HG03439 (cell line): Measurements from ENCODE around the gene POLR3B.

Source experiments
- ATAC-seq: cut with Tn5 transposase; IDR thresholded peaks from one replicate; pipeline ENCODE4 v1.9.1; 2021; ENCODE audit warnings: mild to moderate bottlenecking, moderate library complexity; ENCODE audit not compliant: unreplicated experiment

POLR3B gene

DNA sequence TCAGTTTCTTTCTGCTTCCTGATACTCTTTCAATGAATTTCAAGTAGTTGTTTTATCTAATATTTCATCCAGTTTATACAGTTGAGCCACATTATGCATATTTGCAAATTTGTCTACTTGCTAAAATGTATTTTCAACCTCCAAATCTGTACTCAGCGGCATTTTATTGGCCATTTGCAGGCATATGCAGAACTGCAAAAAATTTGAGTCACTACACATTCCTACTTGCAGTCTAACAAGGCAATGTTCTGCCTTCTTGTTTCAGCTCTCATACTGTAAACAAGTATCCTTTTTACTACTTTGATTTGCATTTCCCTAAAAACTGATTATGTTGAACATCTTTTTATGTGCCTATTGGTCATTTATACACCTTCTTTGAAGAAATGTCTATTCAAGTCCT, 55.0 kb downstream of the POLR3B start:
- ATAC-seq, result no peak

DNA sequence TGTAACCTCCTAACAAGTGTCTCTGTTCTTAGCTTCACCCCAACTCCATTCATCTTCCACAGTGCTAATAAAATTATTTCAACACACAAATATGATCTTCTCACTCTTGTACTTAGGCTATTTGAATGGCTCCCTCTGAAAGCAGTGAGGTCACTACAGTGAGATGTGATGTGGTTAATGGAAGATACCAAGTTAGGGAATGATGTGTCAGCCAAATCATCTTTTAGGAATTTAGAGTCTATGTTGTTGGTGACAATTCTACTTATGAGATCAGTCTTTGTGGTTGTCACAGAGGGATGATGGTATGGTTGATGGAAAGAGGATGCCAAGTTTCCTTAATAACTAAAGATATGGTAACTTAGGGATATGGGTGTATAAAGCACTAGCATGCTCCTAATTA, 57.6 kb downstream of the POLR3B start:
- no peak for ATAC-seq

GRCh38 chr12:106416273-106416672, 58.7 kb downstream of the POLR3B start:
- ATAC-seq, result no peak

DNA sequence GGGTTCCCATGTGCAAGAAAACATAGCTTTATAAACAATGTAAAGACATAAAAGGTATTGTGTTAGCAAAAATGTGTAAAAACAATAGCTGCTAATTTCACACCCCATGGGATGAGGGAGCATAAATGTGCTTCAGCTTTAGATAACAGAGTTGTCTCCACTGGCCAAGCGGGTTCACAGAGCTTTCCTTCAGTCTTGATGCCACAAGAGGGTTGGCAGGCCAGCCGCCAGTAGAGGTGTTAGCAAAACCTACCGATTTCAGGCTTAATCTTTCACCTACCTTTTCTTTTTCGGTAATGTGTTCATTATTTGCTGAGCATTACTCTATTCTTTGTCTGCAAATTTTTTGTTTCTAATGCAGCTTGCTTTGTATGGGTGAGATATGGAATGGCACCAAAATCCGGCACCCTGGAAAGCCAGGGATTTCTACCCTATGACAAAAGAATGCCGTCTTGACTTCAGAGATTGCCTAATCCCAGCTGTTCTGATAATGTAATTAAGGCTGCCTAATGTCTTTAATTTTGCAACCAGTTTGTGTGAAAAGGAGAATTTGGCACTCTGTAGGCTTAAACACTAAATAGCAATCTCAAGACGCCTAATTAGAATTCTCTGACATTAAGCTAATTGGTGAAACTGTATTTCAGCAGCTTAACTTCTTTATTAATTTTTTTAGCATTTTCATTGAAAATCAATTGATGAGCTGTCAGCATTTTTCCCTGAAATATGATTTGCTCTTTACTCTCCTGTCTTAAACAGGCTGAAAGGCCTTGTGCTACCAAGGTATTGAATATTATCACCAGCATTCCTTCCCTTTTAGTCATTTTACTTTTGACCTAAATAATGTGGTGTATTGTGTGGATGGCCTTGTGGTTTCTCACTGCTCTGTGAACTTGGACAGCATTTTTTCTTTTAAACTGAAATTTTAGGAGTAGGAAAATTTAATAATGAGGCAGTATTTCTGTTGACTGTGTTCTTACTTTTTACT, 60.7 kb downstream of the POLR3B start:
- ATAC-seq, result no peak

GRCh38 chr12:106418970-106419369, 61.4 kb downstream of the POLR3B start:
- no peak for ATAC-seq

DNA sequence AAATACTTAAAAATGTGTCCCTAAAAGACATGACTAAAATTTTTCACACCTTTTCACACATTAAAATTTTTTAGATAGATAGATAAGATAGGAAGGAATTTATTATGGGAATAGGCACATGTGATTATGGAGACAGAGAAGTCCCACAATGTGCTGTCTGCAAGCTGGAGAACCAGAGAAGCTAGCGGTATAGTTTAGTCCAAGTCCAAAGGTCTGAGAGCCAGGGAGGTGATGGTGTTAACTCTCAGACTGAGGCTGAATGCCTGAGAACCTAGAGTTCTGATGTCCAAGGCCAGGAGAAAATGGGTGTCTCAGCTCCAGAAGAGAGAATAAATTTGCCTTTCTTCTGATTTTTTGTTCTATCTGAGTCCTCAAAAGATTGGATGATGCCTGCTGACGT, 65.7 kb downstream of the POLR3B start:
- ATAC-seq, result no peak

GRCh38 chr12:106425061-106425702, 67.6 kb downstream of the POLR3B start:
- ATAC-seq, result no peak

DNA sequence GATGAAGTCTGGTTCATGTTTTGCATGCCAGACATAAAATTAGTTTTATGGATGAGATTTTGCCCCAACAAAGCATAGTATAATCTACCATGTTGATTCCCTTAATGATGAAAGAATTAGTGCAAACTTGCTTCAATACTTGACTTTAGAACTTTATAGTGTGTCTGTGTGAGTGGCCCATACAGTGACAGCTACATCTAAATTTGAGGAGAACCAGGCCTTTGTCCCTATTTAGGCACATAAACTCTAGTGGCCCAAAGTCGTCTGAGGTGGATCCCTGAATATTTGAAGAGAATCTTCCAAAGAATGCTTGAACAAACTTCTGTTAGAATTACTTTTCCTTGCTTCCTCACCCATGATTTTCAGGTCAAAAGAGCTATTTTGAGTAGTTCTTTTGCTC, 70.4 kb downstream of the POLR3B start:
- ATAC-seq, result no peak

- ATAC-seq, result no peak
These were observed 70.8 kb downstream of the POLR3B start for GRCh38 chr12:106428384-106428783.

- no peak for ATAC-seq
These were observed 71.5 kb downstream of the POLR3B start for GRCh38 chr12:106429043-106429552.

- no peak for ATAC-seq
These were observed 72.1 kb downstream of the POLR3B start for GRCh38 chr12:106429636-106430035.

DNA sequence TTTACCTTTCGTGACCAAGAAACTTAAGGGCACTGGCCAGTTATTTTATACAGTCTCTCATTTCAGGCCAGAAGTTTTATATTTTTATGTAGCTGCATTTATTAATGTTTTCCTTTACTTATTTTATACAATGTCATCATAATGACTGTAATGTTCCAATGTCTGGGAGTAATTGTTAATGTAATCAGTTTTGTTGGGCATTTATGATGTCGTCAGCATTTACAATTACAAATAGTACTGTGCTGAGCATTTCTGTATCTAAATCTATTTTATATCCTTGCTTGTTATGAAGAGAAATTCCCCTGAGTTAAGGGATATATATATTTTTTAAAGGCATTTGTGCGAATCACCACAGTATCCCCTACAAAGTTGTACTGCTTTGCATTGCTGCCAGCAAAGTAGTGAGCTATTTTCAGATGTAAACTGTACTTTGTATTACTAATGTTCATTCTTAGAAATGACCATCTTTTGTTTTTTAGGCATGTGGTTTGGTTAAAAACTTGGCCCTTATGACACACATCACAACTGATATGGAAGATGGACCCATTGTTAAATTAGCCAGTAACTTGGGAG, 74.4 kb downstream of the POLR3B start:
- no peak for ATAC-seq

- no peak for ATAC-seq
These were observed 75.5 kb downstream of the POLR3B start for GRCh38 chr12:106433055-106433454.

DNA sequence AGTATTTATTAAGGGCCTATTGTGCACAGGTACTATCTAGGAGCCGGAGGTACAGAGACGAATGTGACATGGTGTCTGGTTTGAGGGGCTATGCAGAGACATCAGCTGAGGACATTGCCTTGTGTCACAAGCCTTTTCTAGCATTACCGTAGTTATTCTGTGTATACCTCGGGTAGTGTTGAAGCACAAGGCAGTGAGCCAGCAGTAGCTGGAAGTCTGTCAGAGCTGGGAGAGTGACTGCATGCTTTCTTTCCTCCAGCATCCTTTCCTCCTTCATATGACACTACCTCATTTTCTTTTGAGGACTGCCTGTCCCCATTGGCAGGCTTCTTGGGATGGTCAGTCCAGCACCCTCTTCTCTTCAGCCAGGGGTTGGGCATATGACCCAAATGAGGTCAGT, 77.0 kb downstream of the POLR3B start:
- no peak for ATAC-seq

DNA sequence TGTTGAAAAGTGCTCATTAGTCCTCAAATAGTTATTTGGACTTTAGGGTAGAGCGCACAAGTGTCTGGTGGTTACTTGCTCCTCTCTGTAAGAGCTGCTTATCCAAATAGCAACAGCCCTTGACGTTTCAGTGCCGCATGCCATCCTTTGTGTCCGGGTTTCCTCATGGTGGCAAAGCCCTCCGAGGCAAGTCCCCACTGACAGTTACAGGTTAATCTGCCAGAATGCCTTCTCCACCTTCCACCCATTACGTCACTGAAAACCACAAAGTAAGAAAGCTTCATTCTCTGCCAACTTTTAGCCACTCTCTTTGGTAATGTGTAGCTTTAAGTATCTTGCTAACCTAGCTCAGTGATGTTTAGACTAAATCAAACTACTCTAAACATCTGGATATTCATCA, 78.6 kb downstream of the POLR3B start:
- no peak for ATAC-seq

DNA sequence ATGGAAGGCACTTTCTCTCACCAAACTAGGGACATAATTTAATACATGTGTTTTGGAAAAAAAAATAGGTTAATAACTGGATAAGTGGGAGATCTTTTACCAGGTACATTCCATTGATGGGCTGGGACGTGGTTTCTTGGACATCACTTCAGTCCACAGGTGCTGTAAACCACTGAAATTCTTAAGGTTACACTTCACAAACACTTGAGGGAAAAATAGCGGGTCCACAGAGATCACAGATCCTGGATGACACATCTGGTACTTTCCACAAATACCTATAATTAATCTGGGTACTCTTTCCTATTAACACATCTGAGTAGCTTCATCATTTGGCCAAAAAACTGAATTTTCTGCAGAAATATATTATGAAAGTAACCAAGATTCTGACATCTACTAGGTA, 85.0 kb downstream of the POLR3B start:
- no peak for ATAC-seq

- ATAC-seq, result no peak
These were observed 87.5 kb downstream of the POLR3B start for GRCh38 chr12:106445053-106445452.

- ATAC-seq, result no peak
These were observed 88.4 kb downstream of the POLR3B start for GRCh38 chr12:106445959-106446358.

GRCh38 chr12:106446419-106447092, 89.0 kb downstream of the POLR3B start:
- ATAC-seq, result no peak

DNA sequence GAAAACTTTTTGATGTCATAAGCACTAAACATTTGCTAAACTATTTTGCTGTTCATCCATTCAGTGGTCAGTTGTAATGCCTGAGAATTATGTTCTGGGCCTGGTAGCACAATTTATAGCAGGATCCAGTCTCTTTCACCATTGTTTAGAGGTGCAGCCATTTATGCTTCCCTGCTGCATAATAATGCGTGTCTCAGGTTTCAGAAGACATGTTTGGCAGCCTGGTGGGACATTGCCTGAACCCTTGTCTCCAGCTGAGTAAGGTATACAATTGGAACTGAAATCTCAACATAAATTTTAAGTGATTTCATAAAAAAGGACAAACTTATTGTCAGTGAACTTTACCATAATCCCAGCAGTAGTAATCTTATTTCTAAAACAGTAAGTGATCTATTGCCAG, 94.8 kb downstream of the POLR3B start:
- ATAC-seq, result no peak

DNA sequence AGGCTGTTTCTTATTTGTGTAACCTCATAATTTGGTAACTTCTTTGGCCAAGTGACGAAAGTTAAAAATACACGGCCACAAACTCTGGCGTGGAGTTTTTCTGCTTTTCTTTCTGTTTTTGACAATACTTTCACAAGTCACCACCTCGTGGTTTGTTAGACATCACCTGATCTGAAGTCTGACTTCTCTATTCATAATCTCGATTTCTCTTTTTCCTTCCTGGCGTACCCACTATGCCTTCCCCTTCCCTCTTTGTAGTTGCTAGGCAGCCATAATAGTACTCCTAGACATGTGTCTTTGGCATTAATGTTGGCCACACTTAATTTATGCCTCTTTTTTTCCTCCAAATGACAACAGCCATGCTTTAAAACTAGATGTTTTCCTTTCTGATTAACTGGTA, 97.6 kb downstream of the POLR3B start:
- ATAC-seq, result no peak
